IgD-negative memory B cell (primary cell): ENCODE measurements around the gene BEGAIN. TPM values are rescaled to one million over a fixed set of nuclear protein-coding genes. Genes with fewer than 3 reads are reported as not detected.

Experiments
- H3K27ac Mint-ChIP-seq, 3 donors: one replicate each; pipeline ENCODE4 v1.8.0; 2020 to 2022; ENCODE audit warnings: mild to moderate bottlenecking in 3 of 3, mixed read lengths in 3 of 3, moderate library complexity in 1 of 3
- H3K27me3 Mint-ChIP-seq: one replicate; pipeline ENCODE4 v1.8.0; 2021; ENCODE audit warnings: mixed read lengths
- H3K36me3 Mint-ChIP-seq: one replicate; pipeline ENCODE4 v1.8.0; 2020; ENCODE audit warnings: mild to moderate bottlenecking, mixed read lengths
- H3K4me1 Mint-ChIP-seq, 3 donors: one replicate each; pipeline ENCODE4 v1.8.0; 2020 to 2022; ENCODE audit warnings: mixed read lengths in 3 of 3, mild to moderate bottlenecking in 1 of 3
- H3K4me3 Mint-ChIP-seq, 4 donors: one replicate each; pipeline ENCODE4 v1.8.0; 2020 to 2022; ENCODE audit warnings: mild to moderate bottlenecking in 4 of 4, mixed read lengths in 4 of 4, moderate library complexity in 3 of 4
- H3K9me3 Mint-ChIP-seq, 3 donors: one replicate each; pipeline ENCODE4 v1.8.0; 2020 to 2021; ENCODE audit warnings: mixed read lengths in 3 of 3, mild to moderate bottlenecking in 1 of 3
- polyA plus RNA-seq: library from polyadenylated mRNA; unstranded; fragments of 300-500 nt; fragmentation: Illumina TruSeq; gene quantifications from one replicate; pipeline ENCODE4 v1.2.3, GENCODE V29; 2021

BEGAIN gene
- polyA plus RNA-seq, 1 donor from 2014 or later = 0.91 TPM

DNA sequence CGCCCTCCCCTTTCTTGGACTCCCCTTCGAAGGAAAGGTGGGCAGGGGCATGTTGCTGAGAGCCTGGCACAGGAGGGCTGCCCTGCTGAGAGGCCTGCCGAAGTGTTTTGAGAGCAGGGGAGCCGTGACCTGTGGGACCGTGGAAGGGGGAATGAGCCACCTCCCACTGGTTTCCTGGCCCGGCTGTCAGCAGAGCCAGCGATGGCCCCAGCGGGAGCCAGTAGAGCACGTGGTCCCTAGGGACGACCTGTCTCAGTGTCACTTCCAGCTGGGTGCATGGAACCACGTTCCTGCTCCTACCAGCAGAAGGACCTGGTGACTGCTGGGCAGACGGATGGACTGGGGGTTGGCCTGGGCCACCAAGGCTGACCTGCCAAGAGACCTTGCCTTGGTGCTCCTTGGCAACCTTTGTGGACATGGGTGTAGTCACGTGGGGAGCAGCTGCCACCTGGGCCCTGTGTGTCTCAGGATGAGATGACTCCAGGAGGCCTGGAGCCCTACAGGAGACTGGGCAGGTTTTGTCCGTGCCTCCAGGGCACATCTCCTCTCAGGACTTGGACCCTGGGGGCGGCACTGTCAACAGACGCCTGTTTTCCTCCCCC, 34.6 kb downstream of the BEGAIN start:
- Mint-ChIP-seq H3K4me1 (peaks cover 0 to 7% (median 1%) of the 10 kb centered on the region in 3 donors), H3K27ac (no peak overlapping the region), H3K36me3 (no peaks in the 10 kb centered on the region), H3K9me3 (no peaks in the 10 kb centered on the region), H3K4me3 (no peak overlapping the region), H3K27me3 (peaks cover 3% of the 10 kb centered on the region)

DNA sequence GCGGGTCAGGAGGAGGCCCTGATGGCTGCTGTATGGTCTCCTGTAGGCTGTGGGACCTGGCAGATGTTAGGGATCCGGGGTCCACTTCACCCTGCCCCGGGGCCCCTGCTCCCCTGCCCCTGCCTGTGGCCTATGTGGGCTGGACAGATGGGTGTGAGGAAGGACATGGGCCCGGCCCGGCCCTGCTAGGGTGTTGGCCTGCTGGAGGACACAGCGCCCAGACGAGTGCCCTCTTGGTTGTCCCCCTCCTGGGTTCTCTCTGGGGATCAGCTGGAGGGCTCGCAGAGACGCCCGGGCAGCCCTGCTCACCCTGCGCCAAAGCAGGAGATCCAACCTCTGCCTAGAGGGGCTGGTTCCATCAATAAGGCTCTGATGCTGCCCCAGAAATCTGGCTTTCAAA, 36.2 kb downstream of the BEGAIN start:
- H3K9me3 Mint-ChIP-seq = no peaks in the 10 kb centered on the region
- H3K4me1 Mint-ChIP-seq = peaks cover 1 to 11% (median 3%) of the 10 kb centered on the region in 3 donors
- H3K4me3 Mint-ChIP-seq = no peak overlapping the region
- peaks cover 2% of the 10 kb centered on the region for H3K27me3 Mint-ChIP-seq
- H3K27ac Mint-ChIP-seq = no peak overlapping the region
- no peaks in the 10 kb centered on the region for H3K36me3 Mint-ChIP-seq

DNA sequence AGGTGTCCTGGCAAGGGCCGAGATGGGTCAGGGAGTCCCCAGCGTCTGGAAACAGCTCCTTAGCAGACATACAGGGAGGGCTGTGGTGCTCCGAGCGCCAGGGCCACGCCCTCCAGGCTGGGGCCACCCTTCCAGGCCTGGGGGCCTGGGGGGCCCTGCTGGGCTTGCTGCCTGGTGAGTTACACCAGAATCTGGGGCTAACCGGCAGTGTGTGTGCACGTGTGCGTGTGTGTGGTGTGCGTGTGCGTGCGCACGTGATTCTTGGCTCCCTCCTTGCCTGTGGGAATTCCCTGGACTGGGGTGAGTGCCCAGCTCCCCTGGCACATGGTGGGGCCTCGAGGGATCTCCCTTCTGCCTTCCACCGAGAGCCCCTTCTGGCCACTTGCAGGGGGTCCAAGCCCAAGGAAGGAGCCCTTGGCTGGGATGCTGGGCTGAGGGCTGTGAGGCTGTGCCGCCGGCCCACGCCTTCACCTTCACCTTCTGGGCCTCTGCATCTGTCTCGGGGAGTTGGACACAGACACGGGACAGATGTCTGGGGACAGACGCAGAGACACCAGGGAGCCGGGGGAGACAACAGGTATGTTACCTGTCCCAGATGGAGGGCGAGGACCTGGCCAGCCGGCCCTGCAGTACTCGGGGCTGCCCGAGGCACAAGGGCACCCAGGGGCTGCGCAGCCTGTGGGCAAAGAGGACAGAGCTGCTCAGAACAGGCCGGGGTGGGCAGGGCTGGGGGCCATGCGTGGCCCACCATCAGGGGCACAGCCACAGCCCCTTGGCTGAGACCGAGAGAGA, 37.2 kb downstream of the BEGAIN start:
- Mint-ChIP-seq H3K4me3 (peak overlapping the region in 1 of 4 donors; percentile 47), H3K27ac (no peak overlapping the region), H3K27me3 (peaks cover 2% of the 10 kb centered on the region), H3K4me1 (peaks cover 1 to 11% (median 6%) of the 10 kb centered on the region in 3 donors), H3K36me3 (no peaks in the 10 kb centered on the region), H3K9me3 (no peaks in the 10 kb centered on the region)

DNA sequence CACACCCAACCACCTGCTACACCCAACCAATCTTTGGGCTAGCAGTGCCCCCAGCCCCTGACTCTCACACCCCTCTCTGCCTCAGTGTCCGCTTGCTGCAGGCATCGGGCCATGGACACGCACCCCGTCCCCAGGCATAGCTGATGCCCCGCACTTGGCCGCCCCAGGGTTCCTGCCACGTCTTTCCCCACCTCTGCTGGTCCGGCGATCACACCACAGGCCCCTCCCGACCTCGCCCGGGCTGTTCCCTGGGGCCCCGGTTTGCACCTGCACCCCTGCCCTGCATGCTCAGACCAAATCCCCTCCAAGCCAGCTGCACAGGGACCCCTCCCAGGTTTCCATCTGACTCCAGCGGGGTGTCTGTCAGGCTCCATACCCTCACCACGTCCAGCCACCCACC, 38.3 kb downstream of the BEGAIN start:
- Mint-ChIP-seq H3K4me1 (peaks cover 1 to 11% (median 6%) of the 10 kb centered on the region in 3 donors), H3K4me3 (no peak overlapping the region), H3K9me3 (no peaks in the 10 kb centered on the region)

GRCh38 chr14:100548295-100548655, 38.9 kb downstream of the BEGAIN start:
- Mint-ChIP-seq H3K27ac (peak overlapping the region in 2 of 3 donors; percentile 27 to 92), H3K27me3 (peaks cover 2% of the 10 kb centered on the region), H3K9me3 (no peaks in the 10 kb centered on the region), H3K36me3 (no peaks in the 10 kb centered on the region), H3K4me3 (peak overlapping the region in 2 of 4 donors; percentile 62 to 77), H3K4me1 (peaks cover 1 to 11% (median 6%) of the 10 kb centered on the region in 3 donors)

More for the DNA sequence above, 38.3 kb downstream of the BEGAIN start:
- no peak overlapping the region for H3K27ac Mint-ChIP-seq
- peaks cover 2% of the 10 kb centered on the region for H3K27me3 Mint-ChIP-seq
- H3K36me3 Mint-ChIP-seq = no peaks in the 10 kb centered on the region

DNA sequence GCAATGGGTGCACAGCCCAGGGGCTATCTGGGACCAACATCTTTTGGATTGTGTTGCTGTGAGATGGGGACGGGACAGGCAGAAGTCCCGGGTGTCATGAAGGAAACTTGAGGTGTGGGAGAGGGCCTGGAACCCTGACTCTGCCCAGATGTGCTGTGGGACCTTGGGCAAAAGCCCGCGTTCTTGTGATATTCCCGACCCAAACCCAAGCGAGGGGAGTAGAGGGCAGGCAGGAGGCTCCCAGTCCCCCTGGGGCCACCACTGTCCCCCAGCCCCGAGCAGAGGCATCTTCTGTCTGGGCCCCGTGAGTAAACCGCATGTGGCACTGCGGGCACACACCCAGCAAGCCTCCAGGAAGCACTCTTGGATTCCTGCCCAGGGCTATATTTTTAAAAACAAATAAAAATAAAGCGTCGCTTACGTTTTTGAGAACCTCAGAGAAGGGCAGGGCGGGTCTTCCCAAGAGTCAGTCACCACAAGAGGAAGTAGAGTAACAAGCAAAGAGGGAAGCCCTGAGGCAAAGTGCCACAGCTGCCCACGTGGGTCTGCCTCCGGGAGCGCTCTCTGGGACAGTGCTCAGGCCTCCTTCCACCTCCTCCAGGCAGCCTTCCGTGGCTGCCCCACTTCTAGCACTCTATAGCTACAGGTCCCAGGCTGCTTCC, 39.5 kb downstream of the BEGAIN start:
- Mint-ChIP-seq H3K27ac (peak overlapping the region in 2 of 3 donors; percentile 27 to 92), H3K9me3 (no peaks in the 10 kb centered on the region), H3K4me1 (peaks cover 1 to 11% (median 6%) of the 10 kb centered on the region in 3 donors)

DNA sequence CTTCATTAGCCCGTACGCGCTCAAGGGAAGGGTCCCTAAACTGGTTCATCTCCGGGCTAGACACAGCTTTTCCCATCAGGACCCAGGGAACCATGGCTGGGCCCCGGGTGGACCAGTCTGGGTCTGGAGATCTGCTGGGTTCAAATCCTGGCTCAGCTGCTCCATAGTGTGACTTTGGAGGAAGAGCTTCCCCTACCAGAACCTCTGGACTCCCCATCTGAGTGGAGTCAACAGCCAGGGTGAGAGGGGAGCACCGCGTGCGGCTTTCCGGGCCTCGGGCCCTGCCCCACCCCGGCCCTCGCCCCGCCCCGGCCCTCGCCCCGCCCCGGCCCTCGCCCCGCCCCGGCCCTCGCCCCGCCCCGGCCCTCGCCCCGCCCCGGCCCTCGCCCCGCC, 41.2 kb downstream of the BEGAIN start:
- no peaks in the 10 kb centered on the region for H3K36me3 Mint-ChIP-seq
- peak overlapping the region in 1 of 3 donors; percentile 49 for H3K27ac Mint-ChIP-seq
- H3K4me1 Mint-ChIP-seq = peaks cover 1 to 11% (median 6%) of the 10 kb centered on the region in 3 donors
- peak overlapping the region in 2 of 4 donors; percentile 62 to 68 for H3K4me3 Mint-ChIP-seq
- H3K9me3 Mint-ChIP-seq = no peaks in the 10 kb centered on the region
- H3K27me3 Mint-ChIP-seq = peaks cover 2% of the 10 kb centered on the region

More for the DNA sequence above, 39.5 kb downstream of the BEGAIN start:
- H3K27me3 Mint-ChIP-seq = peaks cover 2% of the 10 kb centered on the region
- H3K4me3 Mint-ChIP-seq = peak overlapping the region in 2 of 4 donors; percentile 62 to 77
- H3K36me3 Mint-ChIP-seq = no peaks in the 10 kb centered on the region

- Mint-ChIP-seq H3K27ac (peak overlapping the region in 2 of 3 donors; percentile 49 to 79), H3K4me1 (peaks cover 1 to 11% (median 6%) of the 10 kb centered on the region in 3 donors), H3K36me3 (no peaks in the 10 kb centered on the region), H3K9me3 (no peaks in the 10 kb centered on the region), H3K27me3 (peaks cover 2% of the 10 kb centered on the region), H3K4me3 (peak overlapping the region in 2 of 4 donors; percentile 60 to 68)
These were observed 41.9 kb downstream of the BEGAIN start for GRCh38 chr14:100545359-100545758.

DNA sequence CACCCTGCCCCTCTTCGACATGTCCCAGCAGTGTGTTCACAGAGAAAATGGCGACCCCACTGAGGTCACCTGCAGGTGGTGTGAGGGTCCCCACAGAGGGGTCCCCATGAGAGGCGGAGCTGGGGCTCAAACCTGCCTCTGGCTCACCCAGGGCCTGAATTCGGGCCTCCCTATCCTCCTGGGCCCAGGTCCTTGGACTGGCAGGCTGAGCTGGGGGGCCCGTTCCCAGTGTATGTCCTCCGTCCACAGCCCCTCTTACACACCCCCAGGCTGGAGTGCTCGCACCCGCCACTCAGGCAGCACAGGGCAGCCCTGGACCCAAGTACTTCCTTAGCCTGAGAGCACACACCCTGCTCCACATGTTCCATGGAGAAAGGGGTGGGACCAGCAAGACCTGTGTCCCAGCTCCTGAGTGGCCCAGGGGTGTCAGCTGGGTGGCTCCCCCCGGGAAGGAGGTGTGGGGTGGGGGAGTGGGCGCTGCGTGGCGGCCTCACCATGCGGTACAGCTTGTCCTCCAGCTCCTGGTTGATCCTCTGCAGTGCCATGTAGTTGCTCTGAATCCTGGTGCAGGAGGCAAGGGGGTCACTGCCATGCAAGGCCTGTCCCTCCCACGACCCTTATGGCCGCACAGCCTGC, 42.6 kb downstream of the BEGAIN start:
- Mint-ChIP-seq H3K27me3 (peaks cover 2% of the 10 kb centered on the region), H3K4me1 (peaks cover 1 to 11% (median 6%) of the 10 kb centered on the region in 3 donors), H3K27ac (peak overlapping the region in 2 of 3 donors; percentile 49 to 79), H3K4me3 (peak overlapping the region in 1 of 4 donors; percentile 60), H3K9me3 (no peaks in the 10 kb centered on the region), H3K36me3 (no peaks in the 10 kb centered on the region)

- Mint-ChIP-seq H3K36me3 (no peaks in the 10 kb centered on the region), H3K27me3 (no peaks in the 10 kb centered on the region), H3K9me3 (no peaks in the 10 kb centered on the region), H3K4me1 (peaks cover 0 to 11% (median 6%) of the 10 kb centered on the region in 3 donors), H3K4me3 (peak overlapping the region in 1 of 4 donors; percentile 27), H3K27ac (no peak overlapping the region)
These were observed 43.5 kb downstream of the BEGAIN start for GRCh38 chr14:100543471-100544455.

DNA sequence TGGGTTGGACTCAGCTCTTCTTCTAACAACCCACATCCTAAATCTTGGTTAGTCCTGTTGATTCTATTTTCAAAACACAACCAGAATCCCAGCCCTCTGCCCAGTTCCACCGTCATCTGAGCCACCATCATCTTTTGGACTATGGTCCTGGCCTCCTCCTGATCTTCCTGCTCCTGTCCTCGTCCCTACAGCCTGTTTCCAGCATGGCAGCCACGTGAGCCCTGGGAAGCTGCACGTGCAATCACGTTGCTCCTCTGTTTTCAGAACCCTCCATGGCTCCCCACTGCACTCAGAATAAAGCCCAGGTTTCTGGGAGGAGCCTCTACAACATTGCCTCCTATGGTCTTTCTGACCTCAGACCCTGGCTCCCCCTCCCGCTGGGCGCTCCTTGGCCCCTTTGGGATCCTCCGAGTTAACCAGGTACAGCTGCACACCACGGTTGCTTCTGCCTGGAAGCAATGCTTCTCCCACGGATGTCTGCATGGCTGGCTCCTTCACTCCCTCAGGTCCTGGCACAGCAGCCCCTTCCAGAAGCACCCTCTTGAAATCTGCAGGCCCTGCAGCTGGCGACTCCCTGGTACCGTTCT, 44.5 kb downstream of the BEGAIN start:
- H3K27me3 Mint-ChIP-seq = no peaks in the 10 kb centered on the region
- H3K27ac Mint-ChIP-seq = no peak overlapping the region
- peaks cover 0 to 6% (median 5%) of the 10 kb centered on the region in 3 donors for H3K4me1 Mint-ChIP-seq
- no peaks in the 10 kb centered on the region for H3K36me3 Mint-ChIP-seq
- no peak overlapping the region for H3K4me3 Mint-ChIP-seq
- no peaks in the 10 kb centered on the region for H3K9me3 Mint-ChIP-seq

GRCh38 chr14:100541621-100542560, 45.3 kb downstream of the BEGAIN start:
- no peaks in the 10 kb centered on the region for H3K9me3 Mint-ChIP-seq
- no peak overlapping the region for H3K27ac Mint-ChIP-seq
- no peaks in the 10 kb centered on the region for H3K27me3 Mint-ChIP-seq
- H3K36me3 Mint-ChIP-seq = no peaks in the 10 kb centered on the region
- no peak overlapping the region for H3K4me3 Mint-ChIP-seq
- H3K4me1 Mint-ChIP-seq = peaks cover 0 to 4% (median 0%) of the 10 kb centered on the region in 3 donors
